ENCODE results near the gene C10orf62.

DNA sequence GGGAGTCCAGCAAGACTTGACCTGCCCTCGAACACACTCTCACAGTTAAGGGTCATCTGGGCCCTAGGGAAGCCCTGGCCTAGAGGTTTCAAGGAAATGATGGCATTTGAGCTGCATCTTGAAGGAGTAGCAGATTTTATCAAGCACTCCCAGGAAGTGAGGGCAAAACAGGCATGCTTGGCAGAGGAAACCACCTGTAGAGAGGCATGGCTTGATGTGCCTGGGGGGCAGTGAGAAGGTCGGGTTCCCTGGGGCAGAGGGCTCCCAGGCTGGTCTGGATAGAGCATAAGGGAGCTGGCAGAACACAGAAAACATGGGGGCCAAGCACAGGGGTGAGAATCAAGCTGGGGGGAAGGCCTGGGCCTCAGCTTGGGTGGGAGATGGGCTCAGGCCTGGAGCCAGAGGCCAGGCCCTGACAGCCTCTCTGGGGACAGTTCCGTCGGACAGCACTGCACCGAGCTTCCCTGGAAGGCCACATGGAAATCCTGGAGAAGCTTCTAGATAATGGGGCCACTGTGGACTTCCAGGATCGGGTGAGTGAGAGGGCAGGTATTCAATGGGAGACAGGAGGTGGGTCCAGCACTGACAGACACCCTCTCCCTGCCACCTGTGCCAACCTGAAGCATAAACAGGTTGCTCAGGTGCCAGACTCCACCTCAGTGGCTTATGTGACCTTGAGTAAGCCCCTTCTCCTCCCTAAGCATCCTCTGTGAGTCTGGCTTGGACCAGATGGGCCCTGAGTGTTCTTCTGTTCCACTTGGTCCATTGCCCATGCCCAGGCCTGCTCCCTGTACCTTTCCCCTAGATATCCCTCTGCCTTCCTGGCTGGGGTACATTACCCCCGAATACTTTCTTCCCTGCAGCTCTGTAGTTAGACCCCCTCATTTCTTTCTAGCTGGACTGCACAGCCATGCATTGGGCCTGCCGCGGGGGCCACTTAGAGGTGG lies 8.8 kb upstream of the C10orf62 start:
- TF ChIP-seq, protein P1, sequence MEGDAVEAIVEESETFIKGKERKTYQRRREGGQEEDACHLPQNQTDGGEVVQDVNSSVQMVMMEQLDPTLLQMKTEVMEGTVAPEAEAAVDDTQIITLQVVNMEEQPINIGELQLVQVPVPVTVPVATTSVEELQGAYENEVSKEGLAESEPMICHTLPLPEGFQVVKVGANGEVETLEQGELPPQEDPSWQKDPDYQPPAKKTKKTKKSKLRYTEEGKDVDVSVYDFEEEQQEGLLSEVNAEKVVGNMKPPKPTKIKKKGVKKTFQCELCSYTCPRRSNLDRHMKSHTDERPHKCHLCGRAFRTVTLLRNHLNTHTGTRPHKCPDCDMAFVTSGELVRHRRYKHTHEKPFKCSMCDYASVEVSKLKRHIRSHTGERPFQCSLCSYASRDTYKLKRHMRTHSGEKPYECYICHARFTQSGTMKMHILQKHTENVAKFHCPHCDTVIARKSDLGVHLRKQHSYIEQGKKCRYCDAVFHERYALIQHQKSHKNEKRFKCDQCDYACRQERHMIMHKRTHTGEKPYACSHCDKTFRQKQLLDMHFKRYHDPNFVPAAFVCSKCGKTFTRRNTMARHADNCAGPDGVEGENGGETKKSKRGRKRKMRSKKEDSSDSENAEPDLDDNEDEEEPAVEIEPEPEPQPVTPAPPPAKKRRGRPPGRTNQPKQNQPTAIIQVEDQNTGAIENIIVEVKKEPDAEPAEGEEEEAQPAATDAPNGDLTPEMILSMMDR (IDR thresholded peaks at IDR 0.05; ENCODE audit: insufficient read depth, low read length) = no peak
- TF ChIP-seq POLR2AphosphoS5 (IDR thresholded peaks at IDR 0.05; ENCODE audit: low read depth) (no peak), SPI1 (IDR thresholded peaks at IDR 0.05; ENCODE audit: borderline replicate concordance, low read depth) (no peak)
